Pulmonary artery endothelial cell (primary cell): ENCODE results near the gene DMRTC1. TPM values are rescaled to one million over a fixed set of nuclear protein-coding genes. Genes with fewer than 3 reads are reported as not detected.
"Not testable (repeated sequence)": the region's sequence is repeated elsewhere in the genome, so short reads cannot be mapped to it uniquely, and the experiment has no call there.

Experiments
- DNase-seq: peaks from one replicate; pipeline ENCODE4 v3.0.0-alpha.2; 2011; ENCODE audit warnings: low read depth, low spot score
- total RNA-seq: library from RNA; depleted of rRNA; stranded (reverse); fragments of >200 nt; gene quantifications from 2 replicates; pipeline ENCODE4 v1.2.3, GENCODE V29; 2014

DMRTC1 gene, protein sequence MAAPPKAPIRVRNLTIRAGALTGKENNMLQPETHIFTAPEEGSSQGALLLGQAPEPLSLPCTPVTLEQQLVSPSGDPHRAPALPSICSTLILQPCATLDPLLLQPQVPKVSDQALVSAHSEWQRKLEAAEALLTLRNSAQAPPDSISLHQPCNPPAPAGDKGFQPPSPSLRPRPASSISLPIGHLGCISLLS
- total RNA-seq: not detected in 2 replicates

- DNase-seq: not testable (repeated sequence)
These were observed at the start of gene DMRTC1 for GRCh38 chrX:72943819-72944169. TSS of gene DMRTC1 (minus strand) at chrX:72943837. CDS start at chrX:72875694, 68,143 bp downstream.

- not testable (repeated sequence) for DNase-seq
These were observed 37.3 kb upstream of the DMRTC1 start for GRCh38 chrX:72980894-72981469.

- not testable (repeated sequence) for DNase-seq
These were observed 31.2 kb upstream of the DMRTC1 start for GRCh38 chrX:72974885-72975284.

DNA sequence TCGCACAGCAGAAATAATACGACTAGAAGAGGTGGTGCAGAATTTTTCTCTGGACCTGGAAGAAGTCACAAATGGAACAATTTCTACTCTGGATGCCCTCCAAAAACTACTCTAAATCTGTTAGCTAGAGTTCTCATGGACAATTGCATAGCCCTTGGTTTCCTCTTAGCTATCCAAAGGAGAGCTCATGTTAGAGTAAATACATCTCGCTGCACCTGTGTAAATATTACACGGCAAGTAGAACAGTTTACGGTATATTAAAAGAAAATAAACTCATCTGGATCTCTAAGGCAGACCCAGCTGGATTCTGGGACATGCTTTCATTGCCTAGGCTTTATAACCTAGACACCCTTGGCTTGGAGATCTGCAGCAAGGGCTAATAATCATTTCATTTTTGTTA, 28.2 kb upstream of the DMRTC1 start:
- DNase-seq: not testable (repeated sequence)

GRCh38 chrX:72959971-72960370, 16.3 kb upstream of the DMRTC1 start:
- not testable (repeated sequence) for DNase-seq

GRCh38 chrX:72943035-72943818, 410 bp downstream of the DMRTC1 start:
- not testable (repeated sequence) for DNase-seq

GRCh38 chrX:72942272-72942671, 1.4 kb downstream of the DMRTC1 start:
- DNase-seq: not testable (repeated sequence)

DNA sequence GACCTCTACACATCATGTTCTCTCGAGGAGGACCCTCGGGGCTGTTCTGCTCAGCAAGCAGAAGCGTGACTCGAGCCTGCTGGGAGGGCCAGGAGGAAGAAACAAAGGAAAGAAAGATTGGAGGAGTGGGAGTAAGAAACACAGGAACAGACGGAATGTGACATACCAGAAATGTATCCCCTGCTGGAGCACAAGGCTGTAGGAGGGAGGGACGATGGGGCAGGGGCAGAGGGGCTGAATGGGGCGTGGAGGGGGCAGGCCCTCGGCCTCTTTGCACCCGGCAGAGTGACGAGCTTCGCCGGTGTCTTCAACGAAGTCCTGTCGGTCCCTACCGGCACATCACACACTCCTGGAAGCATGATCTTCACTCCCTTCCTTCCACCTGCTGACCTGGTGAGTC, 5.7 kb downstream of the DMRTC1 start, which contains the start of gene FAM236A:
Gene FAM236A (plus strand): TSS at position 301 of the 400 bp plus-strand sequence. CDS start 57 bp downstream, at position 358.
- DNase-seq: not testable (repeated sequence)

DNA sequence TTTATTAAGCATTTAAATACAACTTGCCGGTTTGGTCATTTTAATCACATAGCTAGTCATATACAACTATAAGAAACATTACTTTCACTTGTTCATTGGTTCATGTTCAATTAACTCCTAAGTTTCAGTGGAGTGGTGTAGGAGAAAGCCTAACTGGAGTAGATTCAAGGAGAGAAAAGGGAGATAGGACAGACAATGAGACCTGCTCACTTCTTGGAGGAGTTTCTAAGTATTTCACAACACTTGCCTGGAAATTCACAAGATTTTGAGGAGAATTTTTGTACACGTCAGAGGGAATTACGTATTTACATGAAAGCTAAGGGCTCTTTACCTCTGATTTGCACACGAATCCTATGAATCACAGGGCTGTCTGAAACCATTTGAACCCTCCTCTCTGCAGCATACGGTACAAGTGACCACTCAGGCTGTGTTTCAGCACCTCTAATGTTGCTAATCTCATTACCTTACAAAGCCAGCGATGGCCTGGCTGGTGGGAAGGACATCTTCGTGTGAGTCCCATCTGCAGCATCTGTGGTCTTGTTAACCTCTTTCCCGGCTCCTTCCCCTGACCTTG, 6.7 kb downstream of the DMRTC1 start:
- not testable (repeated sequence) for DNase-seq

DNA sequence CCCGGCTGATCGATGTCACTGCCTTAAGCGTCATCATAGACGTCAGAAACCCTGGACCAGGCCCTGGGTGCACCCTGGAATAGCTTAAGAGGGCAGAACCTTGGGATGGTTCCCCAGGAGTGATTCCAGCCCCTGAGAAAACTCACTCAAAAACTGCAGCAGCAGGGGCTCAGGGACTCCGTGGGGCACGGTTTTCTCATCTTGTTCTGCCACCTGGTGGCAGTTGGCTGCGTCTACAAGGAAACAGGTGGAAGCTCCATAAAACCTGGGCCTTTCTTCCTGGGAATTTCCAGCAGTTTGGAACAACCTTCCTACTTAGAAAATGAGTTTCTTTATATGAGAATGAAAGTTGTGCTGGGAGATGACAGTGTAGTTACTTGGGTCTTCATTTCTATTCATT, 7.2 kb downstream of the DMRTC1 start:
- DNase-seq: not testable (repeated sequence)

DNA sequence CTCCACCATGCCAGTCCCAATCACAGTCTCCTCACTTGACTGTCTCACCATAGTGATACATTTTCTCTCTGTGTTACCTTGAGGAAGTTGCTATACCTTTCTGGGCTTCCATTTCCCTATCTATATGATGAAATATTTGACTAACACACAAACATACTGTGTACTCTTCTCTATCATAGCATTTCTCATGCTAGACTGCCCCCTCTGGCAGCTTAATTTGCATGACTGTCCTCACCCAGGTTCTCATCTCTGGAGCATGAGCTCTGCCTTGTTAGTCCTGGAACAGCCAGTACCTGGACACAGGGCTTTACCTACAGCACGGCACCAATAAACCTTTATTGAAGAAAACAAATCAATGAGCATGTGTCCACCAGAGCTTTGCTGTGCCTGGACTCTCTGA, 11.4 kb downstream of the DMRTC1 start:
- not testable (repeated sequence) for DNase-seq

DNA sequence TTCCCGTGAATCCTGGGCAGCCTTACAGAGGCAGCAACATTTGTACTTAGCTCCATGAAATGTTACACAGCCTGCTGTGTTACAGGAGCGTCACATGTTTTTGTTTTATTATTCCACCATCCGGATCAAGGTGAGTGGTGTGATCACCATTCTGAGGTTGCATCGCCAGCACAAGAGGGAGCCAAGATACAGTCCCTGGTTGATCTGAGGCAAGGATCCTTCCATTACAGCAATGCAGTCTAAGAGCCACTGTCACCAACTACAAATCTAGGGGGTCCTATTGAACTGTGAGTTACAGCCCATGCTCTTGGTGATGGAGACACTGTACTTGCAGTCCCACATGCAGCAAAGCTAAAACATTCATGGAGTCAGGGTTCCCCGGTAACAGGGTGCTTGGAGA, 27.5 kb downstream of the DMRTC1 start:
- DNase-seq: not testable (repeated sequence)

DNA sequence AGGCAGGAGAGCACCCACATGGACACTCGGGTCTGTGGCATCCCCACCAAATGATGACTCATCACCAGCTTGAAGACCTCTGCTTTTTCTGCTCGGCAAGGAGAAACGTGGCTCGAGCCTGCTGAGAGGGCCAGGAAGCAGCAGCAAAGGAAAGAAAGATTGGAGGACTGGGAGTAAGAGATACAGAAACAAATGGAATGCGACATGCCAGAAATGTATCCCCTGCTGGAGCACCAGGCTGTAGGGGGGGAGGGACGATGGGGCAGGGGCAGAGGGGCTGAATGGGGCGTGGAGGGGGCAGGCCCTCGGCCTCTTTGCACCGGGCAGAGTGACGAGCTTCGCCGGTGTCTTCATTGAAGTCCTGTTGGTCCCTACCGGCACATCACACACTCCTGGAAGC, 31.3 kb downstream of the DMRTC1 start, which contains the start of gene FAM236C:
Gene FAM236C (plus strand): TSS at position 301 of the 400 bp plus-strand sequence. CDS start 100 bp downstream, outside the sequence.
- DNase-seq: not testable (repeated sequence)

DNA sequence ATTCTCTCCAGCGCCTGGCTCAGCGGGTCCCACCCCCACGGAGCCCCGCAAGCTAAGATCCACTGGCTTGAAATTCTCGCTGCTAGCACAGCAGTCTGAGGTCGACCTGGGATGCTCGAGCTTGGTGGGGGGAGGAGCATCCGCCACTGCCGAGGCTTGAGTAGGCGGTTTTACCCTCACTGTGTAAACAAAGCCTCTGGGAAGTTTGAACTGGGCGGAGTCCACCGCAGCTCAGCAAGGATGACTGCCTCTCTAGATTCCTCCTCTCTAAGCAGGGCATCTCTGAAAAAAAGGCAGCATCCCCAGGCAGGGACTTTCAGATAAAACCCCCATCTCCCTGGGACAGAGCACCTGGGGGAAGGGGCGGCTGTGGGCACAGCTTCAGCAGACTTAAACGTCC, 53.9 kb downstream of the DMRTC1 start:
- DNase-seq: not testable (repeated sequence)

- not testable (repeated sequence) for DNase-seq
These were observed 60.7 kb downstream of the DMRTC1 start for GRCh38 chrX:72882898-72883297.

DNA sequence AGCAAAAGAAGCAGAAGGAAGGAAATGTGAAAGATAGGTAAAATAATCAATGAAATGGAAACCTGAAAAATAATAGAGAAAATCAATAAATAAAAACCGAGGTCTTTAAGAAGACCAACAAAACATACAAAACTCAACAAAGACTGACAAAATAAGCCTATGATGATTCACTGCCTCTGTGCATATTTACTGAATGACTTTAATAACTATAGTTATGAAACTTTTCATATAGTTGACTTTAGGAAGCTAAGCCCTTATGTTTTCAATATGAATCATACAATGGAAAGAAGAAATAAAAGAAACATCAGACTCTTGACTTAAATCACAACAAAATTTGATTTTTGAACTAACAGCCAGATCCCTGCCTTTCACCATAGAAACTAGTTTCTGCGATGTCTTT, 106.1 kb downstream of the DMRTC1 start:
- not testable (repeated sequence) for DNase-seq

DNA sequence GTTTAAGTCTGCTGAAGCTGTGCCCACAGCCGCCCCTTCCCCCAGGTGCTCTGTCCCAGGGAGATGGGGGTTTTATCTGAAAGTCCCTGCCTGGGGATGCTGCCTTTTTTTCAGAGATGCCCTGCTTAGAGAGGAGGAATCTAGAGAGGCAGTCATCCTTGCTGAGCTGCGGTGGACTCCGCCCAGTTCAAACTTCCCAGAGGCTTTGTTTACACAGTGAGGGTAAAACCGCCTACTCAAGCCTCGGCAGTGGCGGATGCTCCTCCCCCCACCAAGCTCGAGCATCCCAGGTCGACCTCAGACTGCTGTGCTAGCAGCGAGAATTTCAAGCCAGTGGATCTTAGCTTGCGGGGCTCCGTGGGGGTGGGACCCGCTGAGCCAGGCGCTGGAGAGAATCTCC, 112.9 kb downstream of the DMRTC1 start:
- not testable (repeated sequence) for DNase-seq

Other genes starting within 250 kb of the DMRTC1 start
- gene PHKA1, start 229.5 kb downstream of the DMRTC1 start, total RNA-seq: 9.6 and 12.4 TPM in 2 replicates
- not detected in 2 replicates for gene DMRTC1B, start 166.9 kb downstream of the DMRTC1 start, total RNA-seq
- not detected in 2 replicates for gene FAM236B, start 161.2 kb downstream of the DMRTC1 start, total RNA-seq
- not detected in 2 replicates for gene FAM236D, start 135.6 kb downstream of the DMRTC1 start, total RNA-seq
- not detected in 2 replicates for gene FAM236C, start 31.2 kb downstream of the DMRTC1 start, total RNA-seq
- not detected in 2 replicates for gene FAM236A, start 5.6 kb downstream of the DMRTC1 start, total RNA-seq
- gene PABPC1L2B, start 59.1 kb upstream of the DMRTC1 start, total RNA-seq: not detected in 2 replicates
- gene PABPC1L2A, start 135.7 kb upstream of the DMRTC1 start, total RNA-seq: not detected in 2 replicates